ENCODE data around the gene PEAK3.

- no peak for TF ChIP-seq CTCF (IDR thresholded peaks at IDR 0.05)
- TF ChIP-seq POLR2AphosphoS5 (IDR thresholded peaks at IDR 0.05; ENCODE audit: insufficient read depth in 1 of 2, low read depth in 1 of 2), result no peak
Measured at GRCh38 chr19:2325281-2326046, 43.5 kb upstream of the PEAK3 start.
